Glomerular visceral epithelial cell (primary cell): ENCODE data around the gene PTAR1.
A peak's percentile ranks its signal among the peaks of the same experiment; 100 is the strongest.

Experiments
- DNase-seq: peaks from one replicate; pipeline ENCODE4 v3.0.0-alpha.2; 2016; ENCODE audit errors: extremely low spot score

PTAR1 gene

GRCh38 chr9:69674716-69675438, 84.9 kb downstream of the PTAR1 start:
- DNase-seq = peak; percentile 14

DNA sequence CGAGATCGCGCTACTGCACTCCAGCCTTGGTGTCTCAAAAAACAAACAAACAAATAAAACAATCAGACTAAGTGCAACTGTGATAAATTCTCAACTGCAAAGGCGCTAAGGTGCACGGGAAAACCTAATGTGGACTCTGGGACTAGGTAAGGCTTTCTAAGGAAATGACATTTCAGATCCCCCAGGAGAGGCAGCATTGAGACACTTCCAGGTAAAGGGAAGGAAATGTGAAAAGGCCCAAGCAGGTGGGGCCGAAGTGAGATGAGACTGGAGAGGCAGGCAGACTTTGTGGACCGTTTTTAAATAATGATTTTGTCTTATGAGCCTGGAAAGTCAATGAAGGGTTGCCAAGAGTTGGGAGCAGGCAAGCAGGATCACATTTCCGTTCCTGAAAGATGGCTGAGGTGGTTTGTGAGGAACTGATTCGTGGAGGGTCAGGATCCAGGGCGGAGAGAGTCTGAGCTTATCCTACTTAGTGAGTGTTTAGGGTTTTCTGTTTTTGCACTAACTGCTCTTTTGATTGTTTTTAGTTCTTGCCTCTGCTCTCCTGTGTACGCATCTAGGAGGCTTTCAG, 85.6 kb downstream of the PTAR1 start:
- DNase-seq = no peak

- no peak for DNase-seq
Observed at GRCh38 chr9:69673311-69673640, 86.5 kb downstream of the PTAR1 start.

DNA sequence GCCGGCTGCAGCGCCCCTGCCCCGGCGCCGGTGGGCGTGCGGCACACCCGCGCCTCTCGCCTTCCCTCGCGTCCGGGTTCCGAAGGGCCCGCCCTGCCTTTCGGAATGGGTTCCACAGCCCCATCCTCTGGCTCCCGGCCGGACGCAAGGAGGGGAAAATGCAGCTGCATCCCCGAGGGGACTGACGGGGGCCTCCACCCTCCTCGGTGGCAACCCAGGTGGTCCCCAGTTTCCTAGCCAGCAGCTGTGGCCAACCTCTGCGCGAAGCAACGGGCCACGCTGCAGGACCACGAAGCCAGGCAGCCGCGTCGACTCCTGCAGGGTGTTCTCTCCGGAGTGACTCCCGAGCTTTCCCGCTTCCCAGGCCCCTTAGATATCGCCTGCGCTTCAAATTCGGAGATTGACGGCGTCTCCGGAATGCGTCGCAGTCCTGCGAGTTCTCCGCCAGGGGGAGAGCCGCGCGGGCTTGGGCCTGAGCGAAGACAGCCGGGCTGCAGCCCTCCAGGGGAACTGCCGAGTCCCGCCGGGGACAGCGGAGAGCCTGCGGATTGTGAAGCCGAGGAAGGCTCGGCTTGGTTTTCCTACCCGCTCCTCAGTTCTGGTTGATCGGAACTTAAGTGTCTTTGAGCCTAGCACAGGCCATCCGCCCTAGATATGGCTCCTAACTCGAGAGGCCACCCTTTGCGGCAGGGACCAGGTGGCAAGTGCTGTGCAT, 87.1 kb downstream of the PTAR1 start:
- DNase-seq = peak; percentile 93

DNA sequence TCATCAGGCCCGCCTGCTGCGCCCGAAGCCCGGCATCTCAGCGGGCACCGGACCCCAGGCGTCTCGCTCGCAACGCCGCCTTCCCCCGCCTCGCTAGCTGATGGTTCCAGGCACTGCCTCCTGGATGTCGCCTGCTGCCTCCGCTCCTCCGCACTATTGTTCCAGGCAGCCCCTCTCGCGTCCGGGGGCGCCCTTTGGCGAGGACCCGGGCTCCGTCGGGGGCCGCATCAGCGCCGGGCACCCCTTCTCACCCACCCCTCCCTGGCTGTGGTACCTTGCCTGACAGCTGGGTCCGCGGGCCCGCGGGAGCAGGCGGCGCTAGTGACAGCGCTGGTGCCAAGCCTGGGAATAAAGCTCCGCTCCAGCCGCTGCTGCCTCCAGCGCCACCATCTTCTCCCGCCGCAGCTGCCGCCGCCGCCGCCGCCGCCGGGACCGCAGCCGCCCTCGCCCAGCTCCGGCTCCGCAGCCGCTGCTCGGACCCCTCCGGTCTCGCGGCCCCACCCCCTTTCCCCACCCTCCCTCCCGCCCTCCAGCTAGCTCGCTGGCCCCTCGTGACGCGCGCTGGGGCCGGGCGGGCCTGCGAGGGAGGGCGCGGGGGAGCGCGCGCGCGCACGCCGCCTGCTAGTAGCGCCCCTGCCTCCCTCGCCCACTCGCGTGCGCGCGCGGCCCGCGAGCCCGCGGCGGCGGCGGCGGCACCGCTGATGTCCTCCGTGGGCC, 87.8 kb downstream of the PTAR1 start, which contains the start of gene APBA1:
APBA1 (minus strand) TSS at position 493 of the 717 bp plus-strand sequence.
- peak; percentile 82 for DNase-seq

GRCh38 chr9:69671311-69671878, 88.4 kb downstream of the PTAR1 start:
- DNase-seq = no peak

DNA sequence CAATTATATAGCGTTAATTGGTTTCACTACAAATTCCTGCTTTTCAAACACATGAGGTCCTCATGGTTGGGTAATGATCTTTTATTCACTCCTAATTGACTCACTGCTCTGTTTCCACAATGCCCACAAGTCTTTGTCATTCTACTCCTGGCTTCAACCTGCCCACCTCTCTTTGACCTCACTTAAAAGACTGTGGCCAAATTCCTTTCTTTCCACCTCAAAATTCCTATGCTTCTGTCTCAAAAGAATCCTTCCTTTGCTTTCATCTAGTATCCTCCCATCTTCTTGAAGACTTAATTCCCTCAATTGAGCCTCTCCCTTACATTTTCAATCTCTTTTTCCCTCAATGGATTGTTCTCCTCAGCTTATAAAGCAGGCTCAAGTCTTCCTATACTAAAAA, 92.5 kb downstream of the PTAR1 start:
- peak; percentile 61 for DNase-seq

DNA sequence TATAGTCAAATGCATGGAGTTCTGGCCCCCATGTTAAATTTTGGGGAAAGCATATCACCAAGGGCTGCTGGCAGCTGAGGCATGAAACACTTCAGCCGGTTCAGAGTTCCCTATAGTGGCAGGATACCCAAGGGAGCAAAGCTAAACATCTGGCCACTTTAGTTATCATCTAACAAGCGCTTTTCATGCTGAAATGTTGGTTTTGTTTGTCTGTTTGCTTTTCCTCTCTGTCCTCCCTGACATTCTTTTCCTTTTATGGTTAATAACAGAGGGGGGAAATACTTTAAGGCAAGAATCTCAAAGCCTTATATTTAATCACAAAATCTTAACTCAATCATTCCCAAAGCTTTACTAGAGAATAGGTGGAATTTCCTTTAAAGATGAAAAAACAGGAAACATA, 99.5 kb downstream of the PTAR1 start:
- DNase-seq = no peak
